NCI-H2227 treated with DMSO at 0.1 percent for 48 hours (cell line): Measurements from ENCODE around the gene MRTFB.
A peak's percentile ranks its signal among the peaks of the same experiment; 100 is the strongest.

ENCODE experiments used
- DNase-seq: peaks from one replicate; lab custom pipeline; 2025; lab: John Stamatoyannopoulos, UW

The MRTFB gene

GRCh38 chr16:14285513-14286367 is 214.6 kb downstream of the MRTFB start:
- peak; percentile 95 for DNase-seq

- DNase-seq, result no peak
Measured at GRCh38 chr16:14286368-14287230, 215.5 kb downstream of the MRTFB start.

DNA sequence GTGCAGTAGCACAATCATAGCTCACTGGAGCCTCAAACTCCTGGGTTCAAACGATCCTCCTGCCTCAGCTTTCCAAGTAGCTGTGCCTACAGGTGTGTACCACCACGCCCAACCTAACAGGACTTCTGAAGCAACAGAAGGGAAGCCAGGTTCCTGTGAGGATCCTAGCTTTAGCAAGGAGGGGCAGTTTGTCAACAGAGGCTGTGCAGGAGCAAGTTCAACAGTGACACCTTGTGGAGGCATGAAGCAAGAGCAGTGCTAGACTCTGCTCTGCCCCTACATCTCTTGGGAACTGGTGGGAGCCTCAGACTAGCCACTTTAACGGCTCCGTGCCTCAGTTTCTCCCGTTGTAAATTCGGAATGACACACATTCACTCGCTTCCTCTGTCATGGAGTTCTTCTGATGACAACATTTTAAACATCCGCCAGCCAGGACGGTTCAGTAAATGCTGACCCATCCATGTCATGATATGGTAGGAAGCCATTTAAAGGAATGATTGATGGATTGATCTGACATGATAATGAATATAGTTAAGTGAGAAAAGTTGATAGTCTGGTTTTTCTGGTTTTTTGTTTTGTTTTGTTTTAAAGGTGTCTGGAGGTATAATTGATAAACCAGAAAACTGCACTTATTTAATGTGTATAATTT is 218.7 kb downstream of the MRTFB start:
- no peak for DNase-seq

DNA sequence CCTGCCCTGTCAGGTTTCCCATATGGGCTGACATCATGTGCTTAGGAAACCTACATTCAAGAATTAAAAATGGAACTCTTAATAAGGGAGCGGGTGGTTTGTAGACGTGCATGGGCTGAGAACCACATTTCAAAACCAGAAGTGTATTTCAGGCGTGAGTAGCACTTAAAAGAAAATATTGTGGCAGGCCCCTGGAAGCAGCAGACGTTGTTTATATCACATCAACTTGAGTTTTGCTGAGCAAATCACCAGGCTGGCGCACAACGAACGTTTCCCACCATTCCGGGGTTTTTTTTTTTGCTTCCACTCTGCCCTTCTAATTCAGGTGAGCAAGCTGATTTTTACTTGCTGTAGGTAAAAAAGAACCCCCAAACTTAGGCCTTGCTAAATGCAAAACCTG is 220.2 kb downstream of the MRTFB start:
- DNase-seq, result no peak

GRCh38 chr16:14292051-14292825 is 221.1 kb downstream of the MRTFB start:
- no peak for DNase-seq

- DNase-seq, result no peak
Measured at GRCh38 chr16:14296663-14297062, 225.5 kb downstream of the MRTFB start.

GRCh38 chr16:14298374-14299122 is 227.4 kb downstream of the MRTFB start:
- DNase-seq, result no peak

DNA sequence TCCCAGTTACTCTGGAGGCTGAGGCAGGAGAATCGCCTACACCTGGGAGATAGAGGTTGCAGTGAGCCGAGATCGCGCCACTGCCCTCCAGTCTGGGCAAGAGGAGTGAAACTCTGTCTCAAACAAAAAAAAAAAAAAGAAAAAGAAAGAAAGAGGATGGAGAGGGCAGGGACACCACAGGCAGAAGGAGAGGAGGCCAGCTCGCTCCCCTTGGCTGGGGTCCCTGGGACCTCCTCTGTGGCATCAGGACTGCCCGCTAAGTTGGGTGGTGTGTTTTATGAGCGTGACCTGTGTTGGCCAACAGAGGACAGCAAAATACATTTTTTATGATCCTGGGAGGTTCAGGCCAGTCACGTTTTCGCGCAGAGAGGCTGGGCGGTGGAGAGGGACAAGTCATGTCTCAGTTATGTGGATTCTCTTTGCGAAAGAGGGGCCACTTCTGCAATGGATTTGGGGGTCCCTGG is 229.6 kb downstream of the MRTFB start:
- peak; percentile 55 for DNase-seq

DNA sequence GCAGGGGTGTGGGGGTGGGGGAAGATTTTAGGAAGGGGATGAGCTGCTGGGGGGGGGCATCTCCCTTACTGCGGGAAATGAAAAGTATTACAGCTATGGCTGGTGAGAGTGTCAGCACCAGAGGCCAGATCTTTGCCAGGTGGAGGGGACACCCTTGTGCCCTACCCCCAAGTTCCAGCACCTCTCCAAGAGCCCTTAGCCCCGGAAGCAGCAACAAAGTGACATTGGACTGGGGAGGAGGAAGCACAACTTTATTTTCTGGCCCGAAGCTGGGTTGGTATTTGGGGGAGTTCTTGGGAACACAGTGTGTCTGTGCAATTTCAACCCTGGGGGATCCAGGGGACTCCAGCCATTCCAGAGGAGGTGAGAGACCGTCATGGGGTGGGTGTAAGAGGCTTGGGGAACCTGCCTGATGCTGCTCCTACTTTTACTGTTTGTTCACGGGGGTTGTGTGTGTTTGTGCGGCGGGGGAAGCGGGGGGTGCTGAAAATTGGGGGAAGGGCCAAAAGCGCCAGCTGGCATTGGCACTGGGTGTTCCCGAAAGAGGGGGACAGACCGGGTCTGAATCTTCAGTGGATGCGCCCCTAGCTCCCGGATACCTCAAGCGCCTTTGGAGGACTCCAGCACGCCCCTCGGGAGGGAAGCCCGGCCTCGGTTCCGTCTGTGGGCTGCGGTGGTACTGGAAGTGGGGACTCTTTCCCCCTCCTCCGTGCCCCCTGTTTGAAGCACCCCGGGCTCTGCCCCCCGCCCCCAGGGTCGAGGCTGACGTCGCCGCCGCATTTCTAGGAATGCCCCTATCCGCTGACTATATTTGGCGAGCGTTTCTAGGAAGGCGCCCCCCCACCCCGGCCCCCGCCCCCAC is 230.3 kb downstream of the MRTFB start:
- no peak for DNase-seq

GRCh38 chr16:14302031-14302398 is 230.9 kb downstream of the MRTFB start:
- DNase-seq, result peak; percentile 18

GRCh38 chr16:14302399-14303181 is 231.5 kb downstream of the MRTFB start:
- no peak for DNase-seq

DNA sequence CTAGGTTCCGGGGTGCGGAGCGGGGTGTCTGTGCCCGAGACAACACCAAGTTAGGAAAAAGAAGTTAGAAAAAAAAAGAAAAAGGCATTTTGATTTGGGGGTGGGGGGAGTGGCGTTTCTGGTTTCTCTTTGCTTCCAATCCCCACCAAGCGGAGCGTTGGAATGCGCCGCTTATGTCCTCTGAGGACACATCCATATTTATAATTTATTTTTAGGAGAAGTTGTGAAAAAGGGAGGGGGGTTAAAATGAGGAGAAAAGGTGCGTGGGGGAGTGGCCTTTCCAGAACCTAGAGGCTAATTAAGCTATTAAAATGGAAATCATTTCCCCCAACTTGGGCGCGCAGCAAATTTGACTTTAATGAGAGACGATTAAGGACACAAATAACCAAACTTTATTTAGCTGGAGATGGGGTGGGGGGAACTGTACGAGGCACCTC is 232.1 kb downstream of the MRTFB start:
- DNase-seq, result no peak

GRCh38 chr16:14303639-14304394 is 232.7 kb downstream of the MRTFB start:
- no peak for DNase-seq

DNA sequence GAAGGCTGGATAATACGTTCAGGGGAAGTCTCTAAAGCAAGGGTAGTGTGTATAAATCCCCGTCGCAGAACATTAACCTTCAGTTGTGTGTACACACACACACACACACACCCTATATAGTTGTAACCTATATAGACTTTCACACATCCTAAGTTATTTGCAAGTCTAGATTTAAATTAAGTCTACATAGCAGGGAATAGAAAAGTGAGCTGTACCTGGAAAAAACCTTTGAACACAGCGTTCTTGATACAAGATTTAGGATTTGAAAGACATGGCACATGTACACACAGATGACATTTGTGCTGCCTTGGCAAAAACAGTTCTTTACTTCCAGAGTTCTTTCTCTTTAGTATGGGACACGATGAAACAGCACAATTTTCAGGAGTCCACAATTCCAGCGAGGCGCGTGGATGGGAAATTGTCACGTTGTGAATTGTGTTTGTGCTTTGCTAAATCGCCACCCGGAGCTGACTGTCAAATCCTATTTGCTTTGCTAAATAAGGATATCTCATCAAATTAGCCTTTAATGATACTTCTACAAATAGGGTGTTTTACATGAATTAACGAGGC is 233.9 kb downstream of the MRTFB start:
- no peak for DNase-seq

GRCh38 chr16:14306485-14307058 is 235.5 kb downstream of the MRTFB start:
- DNase-seq, result no peak

DNA sequence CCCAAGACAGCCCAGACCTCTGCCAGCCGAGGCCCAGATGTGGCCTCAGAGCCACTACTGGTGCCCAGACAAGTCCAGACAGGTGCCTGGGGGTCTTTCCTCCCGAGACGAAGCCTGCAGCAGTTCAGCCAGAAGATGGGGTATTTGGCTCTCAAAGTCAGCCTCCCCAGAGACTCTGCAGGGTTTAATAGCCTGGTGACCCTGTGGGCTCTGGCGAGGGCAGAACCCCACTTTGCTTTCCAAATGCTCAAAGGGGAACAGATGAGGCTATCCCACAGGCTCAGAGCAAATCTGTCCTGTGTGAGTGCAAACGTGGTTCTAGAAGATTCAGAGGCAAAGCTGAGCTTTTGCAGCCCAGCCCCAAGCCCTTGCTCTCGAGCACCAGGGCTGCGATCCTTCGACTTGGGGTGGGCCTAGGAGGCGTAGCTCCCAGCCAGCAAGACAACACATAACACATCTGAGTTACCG is 236.0 kb downstream of the MRTFB start:
- DNase-seq, result no peak

DNA sequence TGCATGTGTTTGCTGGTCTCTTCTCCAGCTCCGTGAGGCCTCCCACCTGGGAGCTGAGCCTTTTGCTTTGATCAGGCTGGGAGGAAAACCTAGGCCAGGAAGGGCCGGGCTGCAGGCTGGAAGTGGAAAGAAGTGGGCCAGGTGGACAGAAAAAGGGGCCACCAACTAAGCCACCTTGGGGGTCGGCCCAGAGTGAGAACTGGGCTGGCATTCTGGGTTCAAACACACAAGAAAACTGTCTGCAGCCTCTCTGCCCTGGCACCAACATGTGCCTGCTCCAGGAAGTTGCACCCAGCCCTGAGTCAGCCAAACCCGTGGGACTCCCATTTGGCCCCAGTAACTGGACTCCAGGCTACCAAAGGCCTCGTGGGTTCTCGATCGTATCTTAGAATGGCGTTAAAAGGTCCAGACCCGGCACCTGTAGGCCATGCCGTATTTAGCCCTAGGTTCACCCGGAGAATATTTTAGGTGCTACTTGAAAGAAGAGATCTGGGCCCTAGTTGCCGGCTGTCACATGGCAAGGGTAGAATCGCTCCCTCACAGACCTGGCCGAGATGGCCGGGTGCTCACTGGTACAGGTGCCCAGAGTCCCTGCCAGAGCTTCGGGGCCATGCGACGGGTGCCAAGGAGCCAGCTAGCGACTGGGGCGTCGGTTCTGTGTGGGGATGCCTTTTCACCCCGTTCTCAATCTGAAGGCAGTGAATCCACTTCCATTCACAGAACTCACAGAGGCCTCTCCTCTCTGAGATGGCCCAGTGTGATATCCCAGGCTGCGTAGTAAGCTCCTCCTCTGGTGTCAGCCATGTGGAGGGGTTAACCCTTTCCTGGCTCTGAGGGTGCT is 236.6 kb downstream of the MRTFB start:
- DNase-seq, result no peak
